Measurements from ENCODE around the gene PDE7B. TPM values are rescaled to one million over a fixed set of nuclear protein-coding genes. Genes with fewer than 3 reads are reported as not detected.

PDE7B gene
- total RNA-seq (under 1 TPM; 0.18 to 0.25 TPM), total RNA-seq (0.08 to 0.12 reads per million in 2 donors)

- Mint-ChIP-seq H3K4me3 (peak within 1 kb of the TSS; percentile 33), H3K4me1 (peaks cover 3% of the 10 kb centered on the region), H3K27ac (peak within 1 kb of the TSS; percentile 53), H3K27me3 (no peaks in the 10 kb centered on the region), H3K36me3 (ENCODE audit: low read depth) (no peaks in the 10 kb centered on the region)
- DNase-seq (no peak), ATAC-seq (peak; percentile 87)
- H3K9me3 ChIP-seq (ENCODE audit: control insufficient read depth, low read length, poor library complexity, severe bottlenecking), result no peaks in the 10 kb centered on the region
Measured at GRCh38 chr6:135851442-135852271, at the start of gene PDE7B. Gene PDE7B (plus strand): TSS chr6:135851701.

- no peak overlapping the region for H3K27ac Mint-ChIP-seq
Measured at GRCh38 chr6:135801755-135802465, 49.6 kb upstream of the PDE7B start.

GRCh38 chr6:135810486-135810885 lies 41.0 kb upstream of the PDE7B start:
- ATAC-seq, result no peak
- Mint-ChIP-seq H3K36me3 (ENCODE audit: low read depth) (peaks cover 3% of the 10 kb centered on the region), H3K27ac (no peak overlapping the region), H3K27me3 (no peaks in the 10 kb centered on the region), H3K4me3 (no peak overlapping the region), H3K4me1 (no peaks in the 10 kb centered on the region)
- DNase-seq, result no peak
- no peaks in the 10 kb centered on the region for H3K9me3 ChIP-seq (ENCODE audit: control insufficient read depth, low read length, poor library complexity, severe bottlenecking)

More at GRCh38 chr6:135801755-135802465, 49.6 kb upstream of the PDE7B start:
- Mint-ChIP-seq H3K4me1 (peaks cover 4% of the 10 kb centered on the region), H3K36me3 (ENCODE audit: low read depth) (no peaks in the 10 kb centered on the region), H3K27me3 (no peaks in the 10 kb centered on the region), H3K4me3 (no peak overlapping the region)
- H3K9me3 ChIP-seq (ENCODE audit: control insufficient read depth, low read length, poor library complexity, severe bottlenecking), result no peaks in the 10 kb centered on the region
- ATAC-seq, result no peak
- DNase-seq, result no peak

- Mint-ChIP-seq H3K27me3 (no peaks in the 10 kb centered on the region), H3K36me3 (ENCODE audit: low read depth) (peaks cover 3% of the 10 kb centered on the region), H3K4me3 (no peak overlapping the region), H3K27ac (no peak overlapping the region), H3K4me1 (no peaks in the 10 kb centered on the region)
- no peak for DNase-seq
- no peaks in the 10 kb centered on the region for H3K9me3 ChIP-seq (ENCODE audit: control insufficient read depth, low read length, poor library complexity, severe bottlenecking)
- no peak for ATAC-seq
Measured at GRCh38 chr6:135811170-135811569, 40.3 kb upstream of the PDE7B start.

GRCh38 chr6:135811644-135812526 lies 39.6 kb upstream of the PDE7B start:
- DNase-seq, result no peak
- no peaks in the 10 kb centered on the region for H3K27me3 Mint-ChIP-seq
- H3K4me3 Mint-ChIP-seq, result no peak overlapping the region

GRCh38 chr6:135813401-135813800 lies 38.1 kb upstream of the PDE7B start:
- Mint-ChIP-seq H3K27me3 (no peaks in the 10 kb centered on the region), H3K4me1 (no peaks in the 10 kb centered on the region), H3K36me3 (ENCODE audit: low read depth) (peaks cover 3% of the 10 kb centered on the region)

More at GRCh38 chr6:135811644-135812526, 39.6 kb upstream of the PDE7B start:
- Mint-ChIP-seq H3K36me3 (ENCODE audit: low read depth) (peaks cover 3% of the 10 kb centered on the region), H3K4me1 (no peaks in the 10 kb centered on the region), H3K27ac (no peak overlapping the region)
- ATAC-seq, result no peak
- H3K9me3 ChIP-seq (ENCODE audit: control insufficient read depth, low read length, poor library complexity, severe bottlenecking), result no peaks in the 10 kb centered on the region

GRCh38 chr6:135814043-135814442 lies 37.5 kb upstream of the PDE7B start:
- peaks cover 3% of the 10 kb centered on the region for H3K36me3 Mint-ChIP-seq (ENCODE audit: low read depth)
- no peaks in the 10 kb centered on the region for H3K9me3 ChIP-seq (ENCODE audit: control insufficient read depth, low read length, poor library complexity, severe bottlenecking)
- DNase-seq (no peak), ATAC-seq (no peak)
- no peak overlapping the region for H3K4me3 Mint-ChIP-seq
- H3K4me1 Mint-ChIP-seq, result no peaks in the 10 kb centered on the region
- H3K27me3 Mint-ChIP-seq, result no peaks in the 10 kb centered on the region
- no peak overlapping the region for H3K27ac Mint-ChIP-seq

More at GRCh38 chr6:135813401-135813800, 38.1 kb upstream of the PDE7B start:
- H3K27ac Mint-ChIP-seq, result no peak overlapping the region
- no peaks in the 10 kb centered on the region for H3K9me3 ChIP-seq (ENCODE audit: control insufficient read depth, low read length, poor library complexity, severe bottlenecking)
- no peak for DNase-seq
- ATAC-seq, result no peak
- no peak overlapping the region for H3K4me3 Mint-ChIP-seq

GRCh38 chr6:135815216-135815615 lies 36.3 kb upstream of the PDE7B start:
- Mint-ChIP-seq H3K36me3 (ENCODE audit: low read depth) (peaks cover 3% of the 10 kb centered on the region), H3K27ac (no peak overlapping the region), H3K4me3 (no peak overlapping the region), H3K27me3 (no peaks in the 10 kb centered on the region), H3K4me1 (no peaks in the 10 kb centered on the region)
- ATAC-seq (no peak), DNase-seq (no peak)
- no peaks in the 10 kb centered on the region for H3K9me3 ChIP-seq (ENCODE audit: control insufficient read depth, low read length, poor library complexity, severe bottlenecking)

GRCh38 chr6:135817035-135817434 lies 34.5 kb upstream of the PDE7B start:
- H3K27me3 Mint-ChIP-seq, result peaks cover 9% of the 10 kb centered on the region
- peaks cover 3% of the 10 kb centered on the region for H3K36me3 Mint-ChIP-seq (ENCODE audit: low read depth)
- no peak for DNase-seq
- H3K27ac Mint-ChIP-seq, result no peak overlapping the region
- no peaks in the 10 kb centered on the region for H3K9me3 ChIP-seq (ENCODE audit: control insufficient read depth, low read length, poor library complexity, severe bottlenecking)
- ATAC-seq, result no peak
- no peak overlapping the region for H3K4me3 Mint-ChIP-seq
- no peaks in the 10 kb centered on the region for H3K4me1 Mint-ChIP-seq

GRCh38 chr6:135819665-135820064 lies 31.8 kb upstream of the PDE7B start:
- peaks cover 21% of the 10 kb centered on the region for H3K27me3 Mint-ChIP-seq

GRCh38 chr6:135820340-135820739 lies 31.2 kb upstream of the PDE7B start:
- no peaks in the 10 kb centered on the region for H3K4me1 Mint-ChIP-seq
- H3K27me3 Mint-ChIP-seq, result peaks cover 21% of the 10 kb centered on the region
- H3K36me3 Mint-ChIP-seq (ENCODE audit: low read depth), result no peaks in the 10 kb centered on the region
- no peak for DNase-seq
- H3K4me3 Mint-ChIP-seq, result no peak overlapping the region
- H3K9me3 ChIP-seq (ENCODE audit: control insufficient read depth, low read length, poor library complexity, severe bottlenecking), result no peaks in the 10 kb centered on the region
- ATAC-seq, result no peak
- H3K27ac Mint-ChIP-seq, result no peak overlapping the region

More at GRCh38 chr6:135819665-135820064, 31.8 kb upstream of the PDE7B start:
- peaks cover 3% of the 10 kb centered on the region for H3K36me3 Mint-ChIP-seq (ENCODE audit: low read depth)
- no peak overlapping the region for H3K4me3 Mint-ChIP-seq
- ATAC-seq (no peak), DNase-seq (no peak)
- no peaks in the 10 kb centered on the region for H3K4me1 Mint-ChIP-seq
- H3K27ac Mint-ChIP-seq, result no peak overlapping the region
- H3K9me3 ChIP-seq (ENCODE audit: control insufficient read depth, low read length, poor library complexity, severe bottlenecking), result no peaks in the 10 kb centered on the region

- Mint-ChIP-seq H3K27me3 (peaks cover 21% of the 10 kb centered on the region), H3K4me1 (no peaks in the 10 kb centered on the region), H3K4me3 (no peak overlapping the region), H3K36me3 (ENCODE audit: low read depth) (peaks cover 2% of the 10 kb centered on the region), H3K27ac (no peak overlapping the region)
- no peak for DNase-seq
- no peak for ATAC-seq
- H3K9me3 ChIP-seq (ENCODE audit: control insufficient read depth, low read length, poor library complexity, severe bottlenecking), result no peaks in the 10 kb centered on the region
Measured at GRCh38 chr6:135823851-135824250, 27.6 kb upstream of the PDE7B start.

Data from T-helper 17 cell (primary cell).